COLO668 (cell line): Measurements from ENCODE around the gene ZNF438.
"Not testable (repeated sequence)": the region's sequence is repeated elsewhere in the genome, so short reads cannot be mapped to it uniquely, and the experiment has no call there.

Source experiments
- DNase-seq: peaks from one replicate; lab custom pipeline; 2025; ENCODE audit not compliant: unreplicated experiment; lab: John Stamatoyannopoulos, UW

ZNF438 gene

DNA sequence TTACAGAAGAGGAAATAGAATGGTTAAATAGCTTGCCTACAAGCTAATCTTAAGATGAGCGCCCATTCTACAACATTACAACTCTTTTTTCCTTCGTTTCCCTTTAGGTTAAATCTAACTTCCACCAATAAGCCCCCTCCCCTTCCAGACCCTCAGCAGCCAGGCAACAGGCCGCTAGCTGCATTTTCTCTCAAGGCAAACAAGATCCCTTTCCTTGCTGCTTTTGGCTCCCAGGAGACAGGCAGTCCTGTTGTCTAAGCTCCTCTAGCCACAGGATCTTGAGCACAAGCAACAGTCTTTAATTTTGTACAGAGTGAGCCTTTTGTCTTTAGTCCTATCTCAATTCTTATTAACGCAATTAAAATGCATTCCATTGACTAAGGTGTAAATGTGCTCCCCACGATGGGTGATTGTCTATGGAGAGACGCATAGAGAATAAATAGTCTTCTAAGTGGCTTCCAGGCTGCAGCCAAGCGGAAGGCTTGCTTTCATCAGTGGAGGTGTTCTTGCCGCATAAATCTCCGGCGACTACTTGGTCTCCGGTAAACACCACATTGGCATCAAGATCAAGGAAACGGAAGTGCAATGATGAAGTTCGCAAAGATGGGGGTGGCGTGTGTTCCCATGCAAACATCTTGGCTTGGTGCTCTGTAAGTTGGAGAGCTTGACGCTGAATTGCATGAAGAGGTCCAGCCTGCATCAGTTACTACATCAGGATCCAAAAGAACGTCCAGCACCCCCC lies 220.2 kb downstream of the ZNF438 start:
- DNase-seq, result no peak

GRCh38 chr10:30810416-30810815 lies 221.2 kb downstream of the ZNF438 start:
- no peak for DNase-seq

DNA sequence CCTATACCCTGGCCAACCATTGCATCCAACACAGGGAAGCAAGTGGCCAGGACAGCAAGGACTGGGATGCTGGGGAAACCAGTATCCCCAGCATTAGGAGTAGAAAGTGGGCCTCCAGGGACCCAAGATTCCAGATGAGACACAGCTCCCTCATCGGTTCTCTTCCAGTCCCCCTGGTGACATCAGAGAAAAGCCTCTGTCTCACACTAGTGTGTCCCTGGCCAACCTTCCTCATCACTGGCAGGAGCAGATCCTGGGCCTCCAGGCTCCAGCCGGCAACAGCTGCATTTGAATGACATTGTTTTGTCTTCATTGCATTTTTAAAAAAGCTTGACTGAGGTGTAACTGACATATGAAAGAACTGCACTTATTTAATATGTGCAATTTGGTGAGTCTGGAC lies 224.8 kb downstream of the ZNF438 start:
- no peak for DNase-seq

GRCh38 chr10:30805061-30805460 lies 226.6 kb downstream of the ZNF438 start:
- no peak for DNase-seq

GRCh38 chr10:30804478-30805055 lies 227.1 kb downstream of the ZNF438 start:
- no peak for DNase-seq

DNA sequence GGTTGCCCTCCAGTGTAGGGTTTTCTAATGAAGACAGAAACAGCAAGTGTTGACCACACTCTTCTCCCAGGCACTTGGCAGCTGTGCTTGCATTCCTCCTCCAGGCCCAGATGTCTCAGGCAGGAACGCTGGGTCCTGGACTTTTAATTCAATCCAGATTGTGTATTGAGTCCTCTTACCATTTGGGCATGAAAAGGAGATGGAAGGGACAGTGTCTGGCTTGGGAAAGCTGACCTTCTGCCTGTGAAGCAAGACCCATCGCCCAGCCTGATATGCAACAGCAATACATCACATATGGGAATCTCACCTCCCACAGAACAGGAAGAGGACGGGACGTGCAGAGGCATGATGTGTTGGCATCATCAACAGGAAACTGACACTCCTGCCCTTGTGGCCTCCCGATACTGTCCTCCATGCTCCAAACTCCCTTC lies 227.8 kb downstream of the ZNF438 start:
- DNase-seq, result no peak

GRCh38 chr10:30803058-30803457 lies 228.6 kb downstream of the ZNF438 start:
- no peak for DNase-seq

GRCh38 chr10:30800368-30800767 lies 231.3 kb downstream of the ZNF438 start:
- DNase-seq, result no peak

DNA sequence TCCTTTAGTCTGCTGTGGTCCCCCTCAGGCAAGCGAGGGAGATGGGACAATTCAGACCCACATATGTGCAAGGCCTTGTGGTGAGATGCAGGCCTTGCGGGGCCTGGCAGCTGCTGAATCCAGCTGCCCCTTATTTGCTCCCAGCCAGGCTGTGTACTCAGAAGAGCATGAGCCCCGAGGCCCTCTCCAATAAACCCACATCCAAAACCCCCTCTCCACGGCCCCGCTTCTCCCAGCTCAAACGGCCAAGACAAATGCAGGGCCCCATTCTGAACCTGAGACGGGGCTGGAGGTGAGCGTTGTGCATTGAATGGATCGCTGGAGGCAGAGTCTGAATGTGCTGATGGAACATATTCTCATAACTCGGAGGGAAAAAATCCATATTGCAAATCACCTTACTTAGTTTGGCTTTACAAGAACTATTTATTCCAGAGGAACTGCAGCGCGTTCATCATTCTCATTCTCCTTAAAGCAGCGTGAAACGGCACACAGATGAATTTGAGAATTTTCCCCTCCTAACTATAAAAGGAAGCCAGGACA lies 232.9 kb downstream of the ZNF438 start:
- no peak for DNase-seq

- DNase-seq, result not testable (repeated sequence)
These were observed 236.6 kb downstream of the ZNF438 start for GRCh38 chr10:30795024-30795423.
